RWPE2 (cell line): ENCODE measurements around the gene SRP9.

ENCODE experiments used
- ATAC-seq: fragments of 200-7000 bp; cut with Tn5 transposase; 3 replicates; pipeline ENCODE4 v1.9.1; 2021; ENCODE audit warnings: low read depth
- DNase-seq: peaks from one replicate; pipeline ENCODE4 v3.0.0-alpha.2; 2020; ENCODE audit warnings: low spot score
- H3K27ac ChIP-seq: fragments of 450-650 bp; 2 replicates; pipeline ENCODE4 v1.5.1; 2017; ENCODE audit warnings: mild to moderate bottlenecking; ENCODE audit not compliant: poor library complexity, severe bottlenecking
- H3K27me3 ChIP-seq: fragments of 250-450 bp; sonication (Bioruptor Pico); 2 replicates; pipeline ENCODE4 v1.5.1; 2021; ENCODE audit warnings: mild to moderate bottlenecking, moderate library complexity; ENCODE audit not compliant: insufficient read depth, poor library complexity, severe bottlenecking
- H3K36me3 ChIP-seq: fragments of 250-450 bp; sonication (Bioruptor Pico); 2 replicates; pipeline ENCODE4 v1.5.1; 2020; ENCODE audit warnings: low read depth, mild to moderate bottlenecking, moderate library complexity
- H3K4me1 ChIP-seq: fragments of 250-450 bp; sonication (Bioruptor Pico); 2 replicates; pipeline ENCODE4 v1.5.1; 2021; ENCODE audit warnings: mild to moderate bottlenecking, moderate library complexity; ENCODE audit not compliant: insufficient read depth, poor library complexity, severe bottlenecking
- H3K4me3 ChIP-seq: fragments of 250-450 bp; sonication (Bioruptor Pico); 2 replicates; pipeline ENCODE4 v1.5.1; 2021; ENCODE audit warnings: mild to moderate bottlenecking, moderate library complexity; ENCODE audit not compliant: severe bottlenecking
- H3K9me3 ChIP-seq: fragments of 250-450 bp; sonication (Bioruptor Pico); 2 replicates; pipeline ENCODE4 v1.5.1; 2021; ENCODE audit warnings: mild to moderate bottlenecking, moderate library complexity; ENCODE audit not compliant: severe bottlenecking
- TF ChIP-seq, protein P1 (sequence below): fragments of 450-650 bp; IDR thresholded peaks from one replicate; pipeline ENCODE4 v1.5.1; 2017; ENCODE audit warnings: mild to moderate bottlenecking, moderate library complexity; ENCODE audit not compliant: poor library complexity, severe bottlenecking

SRP9 gene

DNA sequence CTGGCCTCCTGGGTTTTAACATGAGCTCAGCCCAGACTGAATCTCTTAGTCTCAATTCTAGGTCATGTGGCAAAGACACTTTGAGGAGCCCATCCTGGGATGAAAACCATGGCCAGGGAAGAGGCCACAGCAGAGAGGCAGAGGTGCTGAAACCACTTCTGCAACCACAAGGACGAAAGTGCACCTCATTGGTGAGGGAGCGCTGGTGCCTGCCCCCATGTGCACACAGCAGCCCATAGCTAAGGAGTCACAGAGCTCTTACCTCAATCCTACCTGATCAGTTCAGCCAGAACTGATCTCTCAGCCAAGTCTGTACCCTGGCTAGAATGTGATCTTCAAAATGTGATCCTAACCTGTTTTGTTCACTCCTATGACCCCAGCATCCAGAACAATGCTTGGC lies 32.9 kb upstream of the SRP9 start:
- Histone ChIP-seq H3K4me1 (no peaks in the 10 kb centered on the region), H3K36me3 (no peaks in the 10 kb centered on the region), H3K27me3 (no peaks in the 10 kb centered on the region), H3K9me3 (no peaks in the 10 kb centered on the region), H3K4me3 (no peak overlapping the region), H3K27ac (no peak overlapping the region)
- no peak for DNase-seq
- TF ChIP-seq, protein P1, sequence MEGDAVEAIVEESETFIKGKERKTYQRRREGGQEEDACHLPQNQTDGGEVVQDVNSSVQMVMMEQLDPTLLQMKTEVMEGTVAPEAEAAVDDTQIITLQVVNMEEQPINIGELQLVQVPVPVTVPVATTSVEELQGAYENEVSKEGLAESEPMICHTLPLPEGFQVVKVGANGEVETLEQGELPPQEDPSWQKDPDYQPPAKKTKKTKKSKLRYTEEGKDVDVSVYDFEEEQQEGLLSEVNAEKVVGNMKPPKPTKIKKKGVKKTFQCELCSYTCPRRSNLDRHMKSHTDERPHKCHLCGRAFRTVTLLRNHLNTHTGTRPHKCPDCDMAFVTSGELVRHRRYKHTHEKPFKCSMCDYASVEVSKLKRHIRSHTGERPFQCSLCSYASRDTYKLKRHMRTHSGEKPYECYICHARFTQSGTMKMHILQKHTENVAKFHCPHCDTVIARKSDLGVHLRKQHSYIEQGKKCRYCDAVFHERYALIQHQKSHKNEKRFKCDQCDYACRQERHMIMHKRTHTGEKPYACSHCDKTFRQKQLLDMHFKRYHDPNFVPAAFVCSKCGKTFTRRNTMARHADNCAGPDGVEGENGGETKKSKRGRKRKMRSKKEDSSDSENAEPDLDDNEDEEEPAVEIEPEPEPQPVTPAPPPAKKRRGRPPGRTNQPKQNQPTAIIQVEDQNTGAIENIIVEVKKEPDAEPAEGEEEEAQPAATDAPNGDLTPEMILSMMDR = no peak
- no peak for ATAC-seq

DNA sequence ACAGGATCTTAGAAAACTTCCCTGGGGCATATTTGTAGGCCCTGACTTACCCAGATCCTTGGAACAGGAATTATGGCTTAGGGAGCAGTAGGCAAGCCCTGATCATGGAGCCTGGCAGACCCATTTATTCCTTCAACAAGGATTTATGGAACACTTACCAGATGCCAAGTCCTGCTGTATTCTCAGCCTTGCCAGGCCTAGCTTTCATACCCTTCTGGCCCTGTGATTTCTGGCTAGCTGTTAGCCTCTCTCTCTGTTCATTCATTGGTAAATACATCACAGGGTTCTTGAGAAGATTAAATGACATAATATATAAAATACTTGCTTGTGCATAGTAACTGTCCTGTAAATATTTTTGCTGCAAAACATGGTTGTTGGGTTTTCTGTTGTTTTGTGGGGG lies 32.4 kb upstream of the SRP9 start:
- ATAC-seq (no peak), DNase-seq (no peak)
- TF ChIP-seq, protein P1 = no peak
- H3K4me3 ChIP-seq = no peak overlapping the region
- H3K9me3 ChIP-seq = no peaks in the 10 kb centered on the region
- no peak overlapping the region for H3K27ac ChIP-seq
- no peaks in the 10 kb centered on the region for H3K27me3 ChIP-seq
- no peaks in the 10 kb centered on the region for H3K4me1 ChIP-seq
- H3K36me3 ChIP-seq = no peaks in the 10 kb centered on the region

DNA sequence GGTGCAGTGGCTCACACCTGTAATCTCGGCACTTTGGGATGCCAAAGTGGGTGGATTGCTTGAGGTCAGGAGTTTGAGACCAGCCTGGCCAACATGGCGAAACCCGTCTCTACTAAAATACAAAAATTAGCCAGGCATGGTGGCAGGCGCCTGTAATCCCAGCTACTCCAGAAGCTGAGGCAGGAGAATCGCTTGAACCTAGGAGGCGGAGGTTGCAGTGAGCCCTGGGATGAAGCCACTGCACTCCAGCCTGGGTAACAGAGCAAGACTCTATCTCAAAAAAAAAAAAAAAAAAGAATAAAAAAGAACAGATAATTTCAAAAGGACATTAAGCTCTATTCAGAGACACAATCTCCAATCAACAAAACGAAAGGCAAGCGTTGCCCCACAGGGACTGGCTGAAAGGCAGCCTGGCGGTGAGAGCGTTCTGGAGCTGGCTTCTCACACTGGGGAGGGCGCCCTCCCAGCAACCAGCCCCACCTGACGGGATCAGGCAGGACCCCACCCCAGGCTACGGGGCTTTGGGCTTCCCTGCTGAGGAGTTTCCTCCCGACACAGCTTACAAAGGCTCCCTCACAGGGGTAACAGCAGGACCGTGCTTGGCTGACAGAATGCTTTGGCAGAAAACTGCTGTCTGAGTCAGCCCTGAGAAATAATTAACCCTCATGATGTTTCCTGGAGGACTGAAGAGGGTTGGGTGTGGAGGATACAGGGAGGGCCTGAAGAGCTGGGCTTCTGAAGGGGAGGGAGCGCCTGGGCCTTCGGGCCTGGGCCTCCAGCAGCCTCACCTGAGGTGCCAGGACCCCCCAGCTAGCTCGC lies 31.1 kb upstream of the SRP9 start:
- ATAC-seq = peak; percentile 99

DNA sequence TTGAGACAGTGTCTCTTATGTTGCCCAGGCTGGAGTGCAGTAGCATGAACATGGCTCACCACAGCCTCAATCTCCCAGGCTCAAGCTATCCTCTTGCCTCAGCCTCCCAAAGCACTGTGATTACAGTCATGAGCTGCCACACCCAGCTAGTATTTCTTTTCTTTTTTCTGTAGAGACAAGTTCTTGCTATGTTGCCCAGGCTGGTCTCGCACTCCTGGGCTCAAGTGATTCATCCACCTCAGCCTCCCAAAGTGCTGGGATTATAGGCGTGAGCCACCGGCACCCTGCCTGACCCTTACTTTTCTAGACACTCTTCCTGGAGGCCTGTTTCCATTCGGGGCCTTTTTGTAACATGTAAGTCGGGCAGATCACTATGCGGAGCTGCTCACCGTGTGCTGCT lies 30.1 kb upstream of the SRP9 start:
- H3K36me3 ChIP-seq = no peaks in the 10 kb centered on the region
- H3K27ac ChIP-seq = peak overlapping the region; percentile 11
- no peaks in the 10 kb centered on the region for H3K27me3 ChIP-seq
- DNase-seq = no peak
- H3K4me1 ChIP-seq = no peaks in the 10 kb centered on the region
- no peaks in the 10 kb centered on the region for H3K9me3 ChIP-seq
- no peak for ATAC-seq
- TF ChIP-seq, protein P1 = no peak
- no peak overlapping the region for H3K4me3 ChIP-seq

More for the DNA sequence above, 31.1 kb upstream of the SRP9 start:
- TF ChIP-seq, protein P1 = no peak
- Histone ChIP-seq H3K27me3 (no peaks in the 10 kb centered on the region), H3K4me3 (peak overlapping the region; percentile 16), H3K4me1 (no peaks in the 10 kb centered on the region), H3K27ac (peak overlapping the region; percentile 11), H3K9me3 (no peaks in the 10 kb centered on the region), H3K36me3 (no peaks in the 10 kb centered on the region)
- DNase-seq = no peak

DNA sequence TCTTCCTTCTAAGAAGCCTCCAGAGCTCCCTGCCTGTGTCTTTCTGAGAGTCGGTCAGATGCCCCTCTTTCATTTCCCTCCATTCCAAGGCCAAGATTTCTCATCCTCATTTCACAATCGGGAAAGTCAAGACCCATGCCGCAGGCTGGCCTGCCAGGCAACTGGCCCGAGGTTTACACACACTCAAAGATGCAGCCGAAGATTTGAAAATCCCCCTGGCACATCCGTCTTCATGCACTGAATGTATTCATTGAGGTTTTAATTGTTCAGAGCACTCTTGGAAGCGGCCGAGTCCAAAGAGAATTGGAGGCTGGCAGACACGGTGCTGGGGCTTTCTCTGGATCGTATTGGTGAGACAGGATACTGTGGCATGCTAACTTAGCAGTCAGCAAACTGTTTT lies 29.1 kb upstream of the SRP9 start:
- Histone ChIP-seq H3K27ac (no peak overlapping the region), H3K36me3 (no peaks in the 10 kb centered on the region), H3K27me3 (no peaks in the 10 kb centered on the region), H3K4me1 (no peaks in the 10 kb centered on the region), H3K4me3 (no peak overlapping the region), H3K9me3 (no peaks in the 10 kb centered on the region)
- TF ChIP-seq, protein P1 = no peak
- DNase-seq = no peak
- ATAC-seq = no peak
